Activated T-cell treated with anti-CD3 and anti-CD28 coated beads, Interleukin-2, amount 50 U/mL, for 1 hour (primary cell): ENCODE data around the gene TRPM1.

ENCODE experiments used
- DNase-seq: peaks from one replicate; pipeline ENCODE4 v3.0.0-alpha.2; 2020

Gene TRPM1

GRCh38 chr15:30962079-30962478, 139.4 kb downstream of the TRPM1 start:
- no peak for DNase-seq

DNA sequence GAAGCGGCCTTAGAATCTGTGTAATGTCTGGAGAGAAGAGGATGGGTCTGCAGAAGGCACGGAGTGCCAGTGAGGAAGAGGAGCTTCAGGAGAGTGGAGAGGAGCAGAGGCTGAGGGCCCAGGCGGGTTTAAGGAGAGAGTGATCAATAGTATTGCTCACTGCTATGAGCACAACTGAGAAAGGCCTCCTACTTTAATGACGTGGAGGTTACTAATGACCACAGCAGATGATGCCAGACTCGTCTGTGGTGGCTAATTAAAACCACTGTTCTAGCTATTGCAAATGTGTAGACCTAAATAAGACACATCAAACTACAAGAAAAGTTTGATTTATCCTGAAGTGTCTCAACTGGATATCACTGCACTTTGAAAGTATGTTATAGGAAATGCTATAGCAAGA, 143.3 kb downstream of the TRPM1 start:
- no peak for DNase-seq

- DNase-seq = no peak
These were observed 145.1 kb downstream of the TRPM1 start for GRCh38 chr15:30956216-30957124.

GRCh38 chr15:30954674-30955073, 146.9 kb downstream of the TRPM1 start:
- no peak for DNase-seq

- no peak for DNase-seq
These were observed 147.7 kb downstream of the TRPM1 start for GRCh38 chr15:30953731-30954378.

GRCh38 chr15:30953183-30953582, 148.3 kb downstream of the TRPM1 start:
- no peak for DNase-seq
